Mesodermal cell (in vitro differentiated cells): ENCODE data around the gene PEX5L.
A peak's percentile ranks its signal among the peaks of the same experiment; 100 is the strongest.
"Not testable (repeated sequence)": the region's sequence is repeated elsewhere in the genome, so short reads cannot be mapped to it uniquely, and the experiment has no call there.

Experiments used
- H3K27ac ChIP-seq: 2 replicates; pipeline ENCODE4 v1.7.0; 2013; ENCODE audit warnings: mild to moderate bottlenecking, low read depth, low read length, moderate library complexity; ENCODE audit not compliant: severe bottlenecking
- H3K36me3 ChIP-seq: 2 replicates; pipeline ENCODE4 v1.7.1; 2013; ENCODE audit warnings: mild to moderate bottlenecking, low read length, moderate library complexity; ENCODE audit not compliant: control insufficient read depth, insufficient read depth
- H3K4me1 ChIP-seq: one replicate; pipeline ENCODE4 v1.7.1; 2013; ENCODE audit warnings: mild to moderate bottlenecking, low read length; ENCODE audit not compliant: insufficient read depth, control insufficient read depth, poor library complexity, severe bottlenecking
- H3K4me3 ChIP-seq: 2 replicates; pipeline ENCODE4 v1.7.0; 2013; ENCODE audit warnings: low read length, control low read depth, mild to moderate bottlenecking; ENCODE audit not compliant: insufficient read depth, poor library complexity, severe bottlenecking; ENCODE audit errors: extremely low read depth
- H3K9me3 ChIP-seq: 2 replicates; pipeline ENCODE4 v1.7.1; 2013; ENCODE audit warnings: mild to moderate bottlenecking, low read length, moderate library complexity; ENCODE audit not compliant: control insufficient read depth
- WGBS, 2 experiments: methylation state at CpG; one replicate each; pipeline ENCODE4 v1.1.5; 2013; ENCODE audit warnings: missing lambda C conversion rate in 2 of 2; ENCODE audit not compliant: insufficient coverage in 2 of 2; 5-methylcytosine and 5-hydroxymethylcytosine counted together

PEX5L gene

GRCh38 chr3:180062771-180063170 lies 26.0 kb upstream of the PEX5L start:
- no peak overlapping the region for H3K27ac ChIP-seq
- H3K4me1 ChIP-seq, result peaks cover 8% of the 10 kb centered on the region
- 100% methylated on average over 1 of the region's 1 CpG for WGBS, 2 experiments
- no peaks in the 10 kb centered on the region for H3K36me3 ChIP-seq
- H3K4me3 ChIP-seq, result no peak overlapping the region
- no peaks in the 10 kb centered on the region for H3K9me3 ChIP-seq

- Histone ChIP-seq H3K36me3 (no peaks in the 10 kb centered on the region), H3K9me3 (no peaks in the 10 kb centered on the region), H3K4me3 (no peak overlapping the region), H3K4me1 (peaks cover 8% of the 10 kb centered on the region), H3K27ac (no peak overlapping the region)
These were observed 22.6 kb upstream of the PEX5L start for GRCh38 chr3:180059356-180059755.

GRCh38 chr3:180058238-180058637 lies 21.5 kb upstream of the PEX5L start:
- H3K36me3 ChIP-seq, result no peaks in the 10 kb centered on the region

GRCh38 chr3:180055656-180056055 lies 18.9 kb upstream of the PEX5L start:
- H3K36me3 ChIP-seq, H3K27ac ChIP-seq, H3K9me3 ChIP-seq, H3K4me1 ChIP-seq, H3K4me3 ChIP-seq: not testable (repeated sequence)
- whole genome bisulfite sequencing, 2 experiments, result 90 to 100% methylated on average over 1 of the region's 3 CpGs

More at GRCh38 chr3:180058238-180058637, 21.5 kb upstream of the PEX5L start:
- Histone ChIP-seq H3K9me3 (no peaks in the 10 kb centered on the region), H3K4me1 (peaks cover 8% of the 10 kb centered on the region), H3K4me3 (no peak overlapping the region), H3K27ac (no peak overlapping the region)

- no peaks in the 10 kb centered on the region for H3K4me1 ChIP-seq
- 94 to 95% methylated on average over 4 to 8 of the region's 9 CpGs for WGBS, 2 experiments
- H3K27ac ChIP-seq, result no peak overlapping the region
- H3K4me3 ChIP-seq, result no peak overlapping the region
- no peaks in the 10 kb centered on the region for H3K9me3 ChIP-seq
- no peaks in the 10 kb centered on the region for H3K36me3 ChIP-seq
These were observed 12.7 kb upstream of the PEX5L start for GRCh38 chr3:180049391-180049790.

- Histone ChIP-seq H3K9me3 (no peaks in the 10 kb centered on the region), H3K27ac (no peak overlapping the region), H3K4me1 (no peaks in the 10 kb centered on the region), H3K4me3 (no peak overlapping the region), H3K36me3 (no peaks in the 10 kb centered on the region)
- WGBS, 2 experiments, result no CpG with 5 or more reads among the region's 1 CpG
These were observed 12.1 kb upstream of the PEX5L start for GRCh38 chr3:180048840-180049239.

GRCh38 chr3:180048103-180048502 lies 11.4 kb upstream of the PEX5L start:
- Histone ChIP-seq H3K36me3 (no peaks in the 10 kb centered on the region), H3K27ac (no peak overlapping the region), H3K4me3 (no peak overlapping the region), H3K9me3 (no peaks in the 10 kb centered on the region), H3K4me1 (no peaks in the 10 kb centered on the region)
- WGBS, 2 experiments, result 89% methylated on average over 1 of the region's 1 CpG; no CpG with 5 or more reads in 1 of the 2 experiments

GRCh38 chr3:180040966-180041365 lies 4.2 kb upstream of the PEX5L start:
- Histone ChIP-seq H3K9me3 (no peaks in the 10 kb centered on the region), H3K4me3 (no peak overlapping the region), H3K27ac (no peak overlapping the region), H3K36me3 (no peaks in the 10 kb centered on the region), H3K4me1 (no peaks in the 10 kb centered on the region)
- WGBS, 2 experiments, result 75 to 86% methylated on average over 2 to 4 of the region's 4 CpGs

- no peaks in the 10 kb centered on the region for H3K36me3 ChIP-seq
- WGBS, 2 experiments, result 0 to 2% methylated on average over 13 to 14 of the region's 16 CpGs
- no peaks in the 10 kb centered on the region for H3K4me1 ChIP-seq
- H3K9me3 ChIP-seq, result no peaks in the 10 kb centered on the region
- peak overlapping the region; percentile 40 for H3K4me3 ChIP-seq
- H3K27ac ChIP-seq, result no peak overlapping the region
These were observed 556 bp downstream of the PEX5L start for GRCh38 chr3:180036092-180036670.

GRCh38 chr3:180026997-180027396 lies 9.7 kb downstream of the PEX5L start:
- Histone ChIP-seq H3K4me3 (no peak overlapping the region), H3K27ac (no peak overlapping the region), H3K9me3 (no peaks in the 10 kb centered on the region), H3K4me1 (no peaks in the 10 kb centered on the region), H3K36me3 (no peaks in the 10 kb centered on the region)
- 93 to 100% methylated on average over 2 of the region's 2 CpGs for WGBS, 2 experiments

GRCh38 chr3:180018543-180018942 lies 18.2 kb downstream of the PEX5L start:
- no peaks in the 10 kb centered on the region for H3K4me1 ChIP-seq
- no peak overlapping the region for H3K4me3 ChIP-seq
- 50 to 77% methylated on average over 1 to 4 of the region's 5 CpGs for WGBS, 2 experiments
- H3K27ac ChIP-seq, result no peak overlapping the region
- H3K9me3 ChIP-seq, result no peaks in the 10 kb centered on the region
- no peaks in the 10 kb centered on the region for H3K36me3 ChIP-seq
